SIG-M5 treated with dmso at 0.1 percent for 504 hours (cell line): ENCODE measurements around the gene ENPP1.
A peak's percentile ranks its signal among the peaks of the same experiment; 100 is the strongest.

Experiments used
- DNase-seq: peaks from one replicate; lab custom pipeline; 2025; ENCODE audit not compliant: unreplicated experiment; lab: John Stamatoyannopoulos, UW

Gene ENPP1

DNA sequence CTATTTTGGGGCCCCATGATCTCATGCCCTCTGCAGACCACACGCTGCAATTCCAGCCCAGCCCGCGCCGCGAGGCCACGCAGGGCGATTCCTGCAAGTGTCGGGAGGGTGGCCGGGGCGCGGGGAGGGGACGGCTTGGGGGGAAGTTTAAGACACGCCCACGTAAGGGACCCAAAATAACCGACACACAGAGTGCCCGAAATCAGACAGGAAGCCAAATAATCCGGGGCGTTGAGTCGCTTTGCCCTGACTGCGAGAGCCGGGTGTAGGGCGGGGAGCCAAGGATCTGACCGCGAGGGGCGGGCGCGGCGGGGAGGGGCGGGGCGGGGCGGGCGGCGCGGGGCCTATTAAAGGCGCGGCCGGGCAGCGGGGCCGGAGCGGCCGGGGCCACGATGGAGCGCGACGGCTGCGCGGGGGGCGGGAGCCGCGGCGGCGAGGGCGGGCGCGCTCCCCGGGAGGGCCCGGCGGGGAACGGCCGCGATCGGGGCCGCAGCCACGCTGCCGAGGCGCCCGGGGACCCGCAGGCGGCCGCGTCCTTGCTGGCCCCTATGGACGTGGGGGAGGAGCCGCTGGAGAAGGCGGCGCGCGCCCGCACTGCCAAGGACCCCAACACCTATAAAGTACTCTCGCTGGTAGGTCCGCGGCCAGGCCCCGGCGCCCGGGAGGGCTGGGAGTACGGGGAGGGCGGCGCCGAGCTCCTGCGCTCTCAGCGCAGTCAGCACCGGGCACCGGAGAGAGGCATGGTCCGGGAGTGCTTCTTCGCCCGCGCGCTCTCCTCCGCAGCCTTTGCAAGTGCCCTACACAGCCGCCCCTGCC, at the start of gene ENPP1:
TSS of gene ENPP1 (plus strand) at position 377 of the 816 bp plus-strand sequence. CDS start at position 393, 16 bp downstream.
- peak; percentile 35 for DNase-seq

DNA sequence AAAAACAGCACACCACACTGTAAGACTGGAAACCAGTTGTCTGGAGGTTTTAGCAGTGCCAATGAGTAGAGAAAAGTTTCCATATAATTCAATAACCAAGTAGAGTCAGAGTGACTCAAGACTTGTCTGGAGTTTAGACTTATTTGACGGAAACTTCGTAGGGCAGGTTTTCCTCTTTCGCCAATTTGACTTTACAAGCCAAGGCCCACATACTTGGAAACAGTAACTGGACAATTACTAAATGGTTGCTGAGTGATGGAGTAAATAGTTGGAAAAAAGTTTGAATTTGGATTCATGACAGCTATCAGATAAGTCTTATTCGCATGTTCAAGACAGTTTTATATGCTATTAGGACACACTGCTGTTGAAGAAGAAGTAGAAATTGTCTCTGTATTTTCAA, 48.9 kb upstream of the ENPP1 start:
- no peak for DNase-seq

GRCh38 chr6:131761060-131761761, 46.6 kb upstream of the ENPP1 start:
- DNase-seq = no peak

GRCh38 chr6:131761762-131762067, 46.1 kb upstream of the ENPP1 start:
- no peak for DNase-seq

DNA sequence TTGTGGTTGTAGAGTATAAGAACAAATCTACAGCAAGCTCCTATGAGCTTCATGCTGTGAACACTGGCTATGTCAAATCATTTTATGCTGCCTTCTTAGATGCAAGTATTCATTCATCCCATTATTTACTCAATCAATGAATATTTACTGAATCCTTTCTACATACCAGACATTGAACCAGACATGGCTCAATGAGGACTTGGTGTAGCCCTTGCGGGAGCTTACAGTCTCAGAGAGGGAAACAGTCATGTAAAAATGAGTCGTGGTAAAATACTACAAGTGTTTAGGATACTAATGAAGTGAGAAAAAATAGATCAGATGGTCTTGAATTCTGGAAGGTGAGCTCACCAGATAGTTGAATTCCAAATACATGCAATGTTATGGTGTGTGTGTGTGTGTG, 44.8 kb upstream of the ENPP1 start:
- DNase-seq = no peak

- DNase-seq = no peak
These were observed 44.1 kb upstream of the ENPP1 start for GRCh38 chr6:131763749-131764148.

DNA sequence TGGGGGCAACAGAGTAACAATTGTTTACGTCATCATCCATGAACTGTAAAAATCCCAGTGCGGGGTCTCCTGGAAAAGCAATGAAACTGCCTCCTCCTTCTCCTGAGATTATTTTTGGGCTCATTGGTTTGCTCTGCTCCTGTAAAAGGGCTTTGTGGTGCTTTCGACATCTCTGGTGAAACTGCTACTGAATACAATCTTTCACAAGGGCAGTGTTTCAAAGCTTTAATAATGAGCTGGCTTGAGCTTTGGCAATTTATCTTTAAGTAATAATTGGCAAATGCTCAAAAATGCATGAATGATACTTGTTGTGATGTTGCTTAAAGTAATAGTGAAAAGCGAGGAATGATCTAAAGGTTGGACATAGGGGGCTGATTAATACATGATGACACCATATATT, 43.5 kb upstream of the ENPP1 start:
- DNase-seq = no peak

- no peak for DNase-seq
These were observed 42.6 kb upstream of the ENPP1 start for GRCh38 chr6:131765081-131765803.

DNA sequence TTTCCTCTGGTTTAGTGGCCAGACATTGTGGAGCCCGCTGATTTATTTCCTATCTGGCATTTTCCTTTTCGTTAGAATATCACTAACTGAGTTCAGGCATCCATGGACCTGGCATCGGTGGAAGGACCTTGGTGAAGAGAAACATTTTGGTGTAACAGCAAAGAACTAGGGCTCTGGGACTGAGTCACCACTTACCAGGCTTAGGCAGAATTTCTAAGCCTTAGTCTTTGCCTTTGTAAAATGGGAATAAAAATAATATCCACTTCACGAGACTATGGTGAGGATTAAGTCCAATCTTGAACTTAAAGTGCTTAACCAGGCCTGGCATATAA, 42.0 kb upstream of the ENPP1 start:
- DNase-seq = no peak

GRCh38 chr6:131766631-131767030, 41.2 kb upstream of the ENPP1 start:
- DNase-seq = no peak

DNA sequence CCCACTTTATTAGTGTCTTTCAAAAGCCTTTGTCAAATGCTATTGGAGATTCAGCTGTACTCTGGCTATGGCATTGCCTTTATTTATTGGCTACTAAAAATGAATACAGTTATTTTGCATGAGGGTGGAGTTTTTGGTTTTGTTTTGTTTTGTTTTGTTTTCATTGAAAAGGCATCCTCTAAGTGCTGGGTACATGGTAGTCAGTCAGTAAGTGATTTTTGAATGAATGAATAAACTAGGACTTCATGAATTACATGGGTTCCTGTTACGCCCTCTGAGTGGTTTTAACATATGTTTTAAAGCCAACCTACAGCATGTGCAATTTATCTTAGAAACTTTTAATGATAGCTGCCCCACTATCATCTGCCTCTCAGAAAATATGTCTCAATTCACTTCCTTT, 38.9 kb upstream of the ENPP1 start:
- DNase-seq = no peak

DNA sequence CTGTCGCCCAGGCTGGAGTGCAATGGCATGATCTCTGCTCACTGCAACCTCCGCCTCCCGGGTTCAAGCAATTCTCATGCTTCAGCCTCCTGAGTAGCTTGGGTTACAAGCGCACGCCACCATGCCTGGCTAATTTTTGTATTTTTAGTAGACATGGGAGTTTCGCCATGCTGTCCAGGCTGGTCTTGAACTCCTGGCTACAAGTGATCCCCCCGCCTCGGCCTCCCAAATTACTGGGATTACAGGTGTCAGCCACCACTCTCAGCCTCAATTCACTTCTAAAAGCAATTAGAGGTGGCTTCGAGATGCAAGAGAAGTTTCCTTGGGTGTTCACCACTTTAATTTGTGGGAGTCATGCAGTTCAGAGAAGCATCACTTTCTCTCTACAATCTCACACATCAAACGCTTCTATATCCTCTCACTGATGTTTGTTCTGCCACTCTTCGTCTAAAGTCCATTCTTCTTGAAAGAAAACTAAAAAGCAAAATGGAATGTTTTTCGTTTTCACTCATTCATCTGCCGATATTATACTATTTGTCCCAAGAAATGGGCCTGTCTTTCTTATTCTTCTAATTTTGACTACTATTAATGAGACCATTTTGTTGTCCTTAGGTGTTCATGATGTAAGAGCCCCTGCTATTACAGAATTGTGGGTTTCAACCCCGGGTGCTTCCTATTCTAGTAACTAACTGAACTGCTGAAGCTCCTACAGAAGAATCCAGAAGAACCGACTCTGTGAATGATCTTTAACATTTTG, 38.3 kb upstream of the ENPP1 start:
- no peak for DNase-seq

DNA sequence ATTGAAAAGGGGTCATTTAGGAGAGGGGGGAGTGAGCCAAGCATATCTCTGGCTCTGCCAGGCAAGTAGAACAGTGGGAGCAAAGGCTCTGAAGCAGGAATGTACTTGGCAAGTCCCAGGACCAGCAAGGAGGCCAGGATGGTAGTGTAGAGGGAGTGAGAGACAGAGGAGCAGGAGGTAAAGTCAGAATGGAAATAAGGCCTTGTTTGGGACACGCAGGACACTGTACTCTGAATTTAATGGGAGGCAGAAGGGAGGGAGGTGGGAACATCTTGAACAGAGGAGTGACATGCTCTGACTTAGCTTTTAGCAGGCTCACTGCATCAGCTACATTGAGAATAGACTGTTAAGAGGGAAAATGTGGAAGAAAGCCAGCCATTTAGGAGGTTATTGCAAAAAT, 37.0 kb upstream of the ENPP1 start:
- DNase-seq = no peak

DNA sequence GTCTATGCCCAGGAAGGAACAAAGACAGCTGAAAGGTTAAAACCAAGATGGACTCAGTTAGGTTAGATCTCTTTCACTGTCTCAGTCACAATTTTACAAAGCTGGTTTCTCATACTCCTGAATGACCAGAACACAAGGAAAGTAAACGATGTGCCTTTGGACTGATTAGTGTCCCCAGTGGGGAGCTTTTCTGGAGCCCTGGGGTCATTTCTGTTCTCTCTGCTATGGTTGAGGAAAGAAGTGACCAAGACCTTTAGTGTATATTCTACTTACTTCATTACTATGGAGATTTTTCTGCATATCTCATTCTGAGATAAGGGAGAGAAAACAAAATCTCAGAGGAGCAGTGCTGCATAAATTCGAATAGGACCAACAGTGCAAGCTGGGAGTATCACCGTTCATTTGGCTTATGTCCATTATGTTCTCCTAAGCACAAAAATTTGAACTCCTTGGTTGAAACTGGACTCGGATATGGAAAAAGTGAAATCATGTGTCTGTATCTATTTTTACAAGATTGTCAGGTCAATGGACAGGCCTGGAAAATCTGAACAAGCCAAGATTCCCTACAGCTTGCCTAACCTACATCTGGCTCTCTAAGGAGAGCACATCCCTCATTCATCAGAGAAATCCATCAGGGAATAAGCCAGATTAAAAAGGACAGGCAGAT, 34.4 kb upstream of the ENPP1 start:
- DNase-seq = no peak

- DNase-seq = no peak
These were observed 31.9 kb upstream of the ENPP1 start for GRCh38 chr6:131775886-131776285.

DNA sequence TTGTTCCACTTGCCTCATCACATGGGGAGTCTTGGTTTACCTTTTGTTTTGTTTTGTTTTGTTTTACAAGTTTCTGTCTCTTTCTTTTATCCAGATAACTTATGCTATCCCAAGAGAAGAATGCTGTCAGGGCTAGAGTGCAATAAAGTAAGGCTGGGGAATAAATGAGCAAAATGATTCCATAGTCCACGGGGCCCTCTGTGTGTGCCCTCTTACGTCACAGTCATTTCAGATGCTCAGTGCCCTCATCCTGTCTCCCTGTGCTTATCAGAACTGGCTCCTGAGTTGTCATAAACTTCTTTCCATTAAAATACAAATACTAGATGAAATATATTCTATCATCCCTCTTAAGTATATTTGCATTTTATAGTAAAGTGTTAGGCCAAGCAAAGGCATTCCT, 30.8 kb upstream of the ENPP1 start:
- no peak for DNase-seq

- DNase-seq = no peak
These were observed 29.7 kb upstream of the ENPP1 start for GRCh38 chr6:131778169-131778568.

GRCh38 chr6:131779304-131779703, 28.5 kb upstream of the ENPP1 start:
- DNase-seq = no peak

DNA sequence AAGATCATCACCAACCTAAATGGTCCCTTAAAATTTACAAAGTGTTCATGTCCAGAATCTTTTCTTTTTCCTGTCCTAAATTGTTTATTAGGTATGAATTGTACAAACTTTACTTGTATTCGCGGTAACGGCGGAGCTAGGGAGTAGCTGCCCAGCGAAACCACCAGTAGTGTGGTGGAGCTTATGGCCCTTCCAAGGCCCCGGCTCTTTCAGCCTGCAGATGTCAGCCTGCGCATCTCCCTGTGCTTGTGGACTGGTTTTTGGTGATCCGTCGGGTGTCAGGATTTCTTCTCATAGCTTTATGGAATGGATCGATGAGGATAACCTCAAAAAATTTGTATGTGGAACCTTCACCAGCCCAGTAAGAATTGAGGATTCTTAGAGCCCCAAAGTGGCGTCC, 27.2 kb upstream of the ENPP1 start:
- DNase-seq = no peak

- no peak for DNase-seq
These were observed 26.1 kb upstream of the ENPP1 start for GRCh38 chr6:131781687-131782086.

DNA sequence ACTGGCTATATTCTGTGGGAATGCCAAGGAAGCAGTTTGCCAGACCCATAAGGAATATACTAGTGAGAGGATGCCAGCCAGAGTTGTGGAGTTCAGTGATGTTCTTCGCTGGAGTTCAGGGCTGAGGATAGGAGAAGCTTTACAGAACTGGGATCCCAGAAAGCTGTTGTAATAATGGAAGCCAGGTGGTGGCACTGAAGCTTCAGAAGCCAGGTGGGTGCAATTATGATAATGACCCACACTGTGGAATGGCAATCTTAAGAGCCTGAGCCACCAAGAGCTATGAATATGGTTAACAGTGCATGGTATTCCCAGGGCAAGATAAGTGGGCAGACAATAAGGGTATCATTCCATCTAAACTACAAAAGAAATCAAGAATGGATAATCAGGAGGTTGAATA, 25.1 kb upstream of the ENPP1 start:
- no peak for DNase-seq
